ENCODE results near the gene SLC37A1. TPM values are rescaled to one million over a fixed set of nuclear protein-coding genes. Genes with fewer than 3 reads are reported as not detected.

The SLC37A1 gene
- total and polyA plus RNA-seq, 9 of the 15 experiments (the other 6 are each of a cell fraction or from before 2014, with no cell fraction given) = 0.06 to 3.4 (median 0.40) TPM

GRCh38 chr21:42513151-42513984 is at the start of gene SLC37A1 (continued):
- TF ChIP-seq ZBTB7A (IDR thresholded peaks at IDR 0.05; ENCODE audit: borderline replicate concordance, control insufficient read depth, low read depth, low read length) = 0 out of 2 replicates have a peak, but pooled peaks have one; percentile 5
- no peak for TF ChIP-seq KDM2B (CRISPR knock-in tag; IDR thresholded peaks at IDR 0.05)
- no peak for TF ChIP-seq ZNF217 (CRISPR knock-in tag; IDR thresholded peaks at IDR 0.05)
- TF ChIP-seq MAFK (IDR thresholded peaks at IDR 0.05; ENCODE audit: low read length) = no peak
- TF ChIP-seq E2F6 (IDR thresholded peaks at IDR 0.05; ENCODE audit: borderline replicate concordance in 1 of 2, extremely low read depth in 1 of 2, insufficient read depth in 1 of 2, insufficient read length in 1 of 2, low read depth in 1 of 2, low read length in 1 of 2, poor library complexity in 1 of 2, severe bottlenecking in 1 of 2) = peak in 1 of 2 experiments; percentile 69
- no peak for TF ChIP-seq ZNF277 (CRISPR knock-in tag; IDR thresholded peaks at IDR 0.05; ENCODE audit: borderline replicate concordance)
- peak in 1 of 2 experiments; percentile 11; a peak in 1 of 4 replicates for TF ChIP-seq RAD21 (CRISPR knock-in tag; conservative IDR thresholded peaks at IDR 0.05 in 1 of 2, IDR thresholded peaks at IDR 0.05 in 1 of 2)
- TF ChIP-seq PURB (CRISPR knock-in tag; IDR thresholded peaks at IDR 0.05; ENCODE audit: low read depth) = no peak
- TF ChIP-seq GABPB2 (CRISPR knock-in tag; conservative IDR thresholded peaks at IDR 0.05) = no peak
- TF ChIP-seq KLF1 (tag; IDR thresholded peaks at IDR 0.05) = no peak
- TF ChIP-seq PTBP1 (IDR thresholded peaks at IDR 0.05; ENCODE audit: low read depth, low read length) = no peak
- TF ChIP-seq GABPA (tag; conservative IDR thresholded peaks at IDR 0.05; ENCODE audit: low read depth) = peak; percentile 78
- TF ChIP-seq TEAD2 (tag; IDR thresholded peaks at IDR 0.05) = no peak
- TF ChIP-seq TGIF2 (CRISPR knock-in tag; IDR thresholded peaks at IDR 0.05) = no peak

All from K562 (cell line).